Fibroblast of peridontal ligament (primary cell): ENCODE data around the gene ADAM17.
A peak's percentile ranks its signal among the peaks of the same experiment; 100 is the strongest.

Source experiments
- DNase-seq: peaks from one replicate; pipeline ENCODE4 v3.0.0-alpha.2; 2010; ENCODE audit errors: extremely low read depth

Gene ADAM17

GRCh38 chr2:9471206-9471605 is 84.4 kb downstream of the ADAM17 start:
- DNase-seq = no peak

- no peak for DNase-seq
Observed at GRCh38 chr2:9467687-9468086, 87.9 kb downstream of the ADAM17 start.

- DNase-seq = no peak
Observed at GRCh38 chr2:9466147-9466683, 89.4 kb downstream of the ADAM17 start.

GRCh38 chr2:9465170-9465569 is 90.5 kb downstream of the ADAM17 start:
- no peak for DNase-seq

GRCh38 chr2:9463698-9464034 is 92.0 kb downstream of the ADAM17 start:
- DNase-seq = peak; percentile 30

- DNase-seq = no peak
Observed at GRCh38 chr2:9462886-9463697, 92.5 kb downstream of the ADAM17 start.

GRCh38 chr2:9462313-9462712 is 93.3 kb downstream of the ADAM17 start:
- DNase-seq = no peak

GRCh38 chr2:9461079-9461478 is 94.6 kb downstream of the ADAM17 start:
- no peak for DNase-seq

GRCh38 chr2:9460441-9461017 is 95.1 kb downstream of the ADAM17 start:
- DNase-seq = no peak

- DNase-seq = no peak
Observed at GRCh38 chr2:9451231-9451630, 104.4 kb downstream of the ADAM17 start.

- no peak for DNase-seq
Observed at GRCh38 chr2:9445089-9445488, 110.5 kb downstream of the ADAM17 start.

GRCh38 chr2:9443526-9443925 is 112.1 kb downstream of the ADAM17 start:
- DNase-seq = no peak

- DNase-seq = peak; percentile 32
Observed at GRCh38 chr2:9441556-9441955, 114.1 kb downstream of the ADAM17 start.

GRCh38 chr2:9440058-9440727 is 115.4 kb downstream of the ADAM17 start:
- DNase-seq = peak; percentile 77

GRCh38 chr2:9439536-9439935 is 116.1 kb downstream of the ADAM17 start:
- peak; percentile 44 for DNase-seq
